NCI-H2227 treated with DMSO at 0.1 percent for 48 hours (cell line): ENCODE results near the gene PCDHA4.
A peak's percentile ranks its signal among the peaks of the same experiment; 100 is the strongest.
"Not testable (repeated sequence)": the region's sequence is repeated elsewhere in the genome, so short reads cannot be mapped to it uniquely, and the experiment has no call there.

Experiments used
- DNase-seq: peaks from one replicate; lab custom pipeline; 2025; lab: John Stamatoyannopoulos, UW

PCDHA4 gene

DNA sequence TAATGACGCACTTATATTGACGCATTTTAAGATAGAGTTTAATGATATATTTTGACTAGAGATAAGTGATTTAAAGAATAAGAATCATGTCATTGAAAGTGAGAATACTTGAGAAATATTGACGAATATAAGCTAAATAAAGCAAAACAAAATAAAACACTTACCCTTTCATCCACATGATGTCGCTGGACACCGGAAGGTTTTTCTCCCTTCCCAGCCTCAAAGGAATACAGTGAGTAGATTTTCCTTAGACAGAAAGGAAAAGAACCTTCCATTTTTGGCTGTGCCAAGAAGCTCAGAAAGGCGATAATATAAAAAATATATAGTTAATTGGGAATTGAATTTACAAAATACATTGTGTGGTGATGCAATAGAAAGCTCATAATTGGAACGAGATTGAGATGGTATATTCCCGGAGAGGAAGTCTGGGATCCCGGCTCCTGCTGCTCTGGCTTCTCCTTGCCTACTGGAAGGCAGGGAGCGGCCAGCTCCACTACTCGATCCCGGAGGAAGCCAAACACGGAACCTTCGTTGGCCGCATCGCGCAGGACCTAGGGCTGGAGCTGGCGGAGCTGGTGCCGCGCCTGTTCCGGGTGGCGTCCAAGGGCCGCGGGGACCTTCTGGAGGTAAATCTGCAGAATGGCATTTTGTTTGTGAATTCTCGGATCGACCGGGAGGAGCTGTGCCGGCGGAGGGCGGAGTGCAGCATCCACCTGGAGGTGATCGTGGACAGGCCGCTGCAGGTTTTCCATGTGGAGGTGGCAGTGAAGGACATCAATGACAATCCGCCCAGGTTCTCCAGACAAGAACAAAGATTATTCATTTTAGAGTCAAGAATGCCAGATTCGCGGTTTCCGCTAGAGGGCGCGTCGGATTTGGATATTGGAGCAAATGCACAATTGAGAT is 14.8 kb downstream of the PCDHA4 start, which contains the start of gene PCDHA5:
PCDHA5 (plus strand) TSS at position 239 of the 906 bp plus-strand sequence.
- no peak for DNase-seq

DNA sequence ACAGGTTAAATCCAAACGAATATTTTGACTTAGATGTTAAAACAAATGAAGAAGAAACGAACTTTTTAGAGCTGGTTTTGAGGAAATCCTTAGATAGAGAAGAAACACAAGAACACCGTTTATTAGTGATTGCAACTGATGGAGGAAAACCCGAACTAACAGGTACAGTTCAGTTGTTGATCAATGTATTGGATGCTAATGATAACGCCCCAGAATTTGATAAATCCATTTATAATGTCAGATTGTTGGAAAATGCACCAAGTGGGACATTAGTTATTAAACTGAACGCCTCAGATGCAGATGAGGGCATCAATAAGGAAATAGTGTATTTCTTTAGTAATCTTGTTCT is 15.4 kb downstream of the PCDHA4 start:
- no peak for DNase-seq

DNA sequence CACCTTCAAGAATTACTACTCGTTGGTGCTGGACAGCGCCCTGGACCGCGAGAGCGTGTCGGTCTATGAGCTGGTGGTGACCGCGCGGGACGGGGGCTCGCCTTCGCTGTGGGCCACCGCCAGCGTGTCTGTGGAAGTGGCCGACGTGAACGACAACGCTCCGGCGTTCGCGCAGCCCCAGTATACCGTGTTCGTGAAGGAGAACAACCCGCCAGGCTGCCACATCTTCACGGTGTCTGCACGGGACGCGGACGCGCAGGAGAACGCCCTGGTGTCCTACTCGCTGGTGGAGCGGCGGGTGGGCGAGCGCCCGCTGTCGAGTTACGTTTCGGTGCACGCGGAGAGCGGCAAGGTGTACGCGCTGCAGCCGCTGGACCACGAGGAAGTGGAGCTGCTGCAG is 16.1 kb downstream of the PCDHA4 start:
- DNase-seq: not testable (repeated sequence)

DNA sequence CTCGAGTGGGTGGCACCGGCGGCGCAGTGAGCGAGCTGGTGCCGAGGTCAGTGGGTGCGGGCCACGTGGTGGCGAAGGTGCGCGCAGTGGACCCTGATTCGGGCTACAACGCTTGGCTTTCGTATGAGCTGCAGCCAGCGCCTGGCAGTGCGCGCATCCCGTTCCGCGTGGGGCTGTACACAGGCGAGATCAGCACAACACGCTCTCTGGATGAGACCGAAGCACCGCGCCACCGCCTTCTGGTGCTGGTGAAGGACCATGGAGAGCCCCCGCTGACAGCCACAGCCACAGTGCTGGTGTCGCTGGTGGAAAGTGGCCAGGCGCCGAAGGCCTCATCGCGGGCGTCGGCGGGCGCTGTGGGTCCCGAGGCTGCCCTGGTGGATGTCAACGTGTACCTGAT is 16.6 kb downstream of the PCDHA4 start:
- no peak for DNase-seq

DNA sequence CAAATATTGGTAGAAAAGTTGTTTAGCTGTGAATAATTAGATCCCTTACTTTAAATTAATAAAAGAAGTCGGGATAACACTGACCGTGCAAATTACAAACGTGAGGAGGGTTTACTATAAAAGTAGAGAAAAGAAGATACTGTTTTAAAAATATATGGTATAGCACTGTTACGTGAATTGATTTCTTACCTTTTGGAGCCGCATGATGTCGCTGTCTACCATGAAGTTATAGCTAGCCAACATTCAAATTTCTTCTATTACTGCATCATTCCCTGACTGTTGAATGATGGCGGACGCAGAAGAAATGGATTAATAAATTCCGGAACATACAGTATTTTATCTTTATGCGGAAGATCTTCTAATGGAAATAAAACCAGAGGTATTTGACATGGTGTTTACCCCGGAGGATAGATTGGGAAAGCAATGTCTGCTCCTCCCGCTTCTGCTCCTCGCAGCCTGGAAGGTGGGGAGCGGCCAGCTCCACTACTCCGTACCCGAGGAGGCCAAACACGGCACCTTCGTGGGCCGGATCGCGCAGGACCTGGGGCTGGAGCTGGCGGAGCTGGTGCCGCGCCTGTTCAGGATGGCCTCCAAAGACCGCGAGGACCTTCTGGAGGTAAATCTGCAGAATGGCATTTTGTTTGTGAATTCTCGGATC is 21.0 kb downstream of the PCDHA4 start, which contains the start of gene PCDHA6:
PCDHA6 (plus strand) TSS at position 257 of the 658 bp plus-strand sequence; CDS start at position 389, 132 bp downstream.
- DNase-seq: peak; percentile 52

DNA sequence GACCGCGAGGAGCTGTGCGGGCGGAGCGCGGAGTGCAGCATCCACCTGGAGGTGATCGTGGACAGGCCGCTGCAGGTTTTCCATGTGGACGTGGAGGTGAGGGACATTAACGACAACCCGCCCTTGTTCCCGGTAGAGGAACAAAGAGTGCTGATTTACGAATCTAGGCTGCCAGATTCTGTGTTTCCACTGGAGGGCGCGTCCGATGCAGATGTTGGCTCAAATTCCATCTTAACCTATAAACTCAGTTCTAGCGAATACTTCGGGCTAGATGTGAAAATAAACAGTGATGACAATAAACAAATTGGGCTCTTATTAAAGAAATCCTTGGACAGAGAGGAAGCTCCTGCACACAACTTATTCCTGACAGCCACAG is 21.5 kb downstream of the PCDHA4 start:
- DNase-seq: peak; percentile 5

DNA sequence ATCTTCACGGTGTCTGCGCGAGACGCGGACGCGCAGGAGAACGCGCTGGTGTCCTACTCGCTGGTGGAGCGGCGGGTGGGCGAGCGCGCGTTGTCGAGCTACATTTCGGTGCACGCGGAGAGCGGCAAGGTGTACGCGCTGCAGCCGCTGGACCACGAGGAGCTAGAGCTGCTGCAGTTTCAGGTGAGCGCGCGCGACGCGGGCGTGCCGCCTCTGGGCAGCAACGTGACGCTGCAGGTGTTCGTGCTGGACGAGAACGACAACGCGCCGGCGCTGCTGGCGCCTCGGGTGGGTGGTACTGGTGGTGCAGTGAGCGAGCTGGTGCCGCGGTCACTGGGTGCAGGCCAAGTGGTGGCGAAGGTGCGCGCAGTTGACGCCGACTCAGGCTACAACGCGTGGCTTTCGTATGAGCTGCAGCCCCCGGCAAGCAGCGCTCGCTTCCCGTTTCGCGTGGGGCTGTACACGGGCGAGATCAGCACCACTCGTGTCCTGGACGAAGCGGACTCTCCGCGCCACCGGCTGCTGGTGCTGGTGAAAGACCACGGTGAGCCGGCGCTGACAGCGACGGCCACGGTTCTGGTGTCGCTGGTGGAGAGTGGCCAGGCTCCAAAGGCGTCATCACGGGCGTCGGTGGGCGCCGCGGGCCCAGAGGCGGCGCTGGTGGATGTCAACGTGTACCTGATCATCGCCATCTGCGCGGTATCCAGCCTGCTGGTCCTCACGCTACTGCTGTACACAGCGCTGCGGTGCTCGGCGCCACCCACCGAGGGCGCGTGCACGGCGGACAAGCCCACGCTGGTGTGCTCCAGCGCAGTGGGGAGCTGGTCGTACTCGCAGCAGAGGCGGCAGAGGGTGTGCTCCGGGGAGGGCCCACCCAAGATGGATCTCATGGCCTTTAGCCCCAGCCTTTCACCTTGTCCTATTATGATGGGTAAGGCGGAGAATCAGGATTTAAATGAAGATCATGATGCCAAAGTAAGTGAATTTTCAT is 22.9 kb downstream of the PCDHA4 start:
- DNase-seq: not testable (repeated sequence)

DNA sequence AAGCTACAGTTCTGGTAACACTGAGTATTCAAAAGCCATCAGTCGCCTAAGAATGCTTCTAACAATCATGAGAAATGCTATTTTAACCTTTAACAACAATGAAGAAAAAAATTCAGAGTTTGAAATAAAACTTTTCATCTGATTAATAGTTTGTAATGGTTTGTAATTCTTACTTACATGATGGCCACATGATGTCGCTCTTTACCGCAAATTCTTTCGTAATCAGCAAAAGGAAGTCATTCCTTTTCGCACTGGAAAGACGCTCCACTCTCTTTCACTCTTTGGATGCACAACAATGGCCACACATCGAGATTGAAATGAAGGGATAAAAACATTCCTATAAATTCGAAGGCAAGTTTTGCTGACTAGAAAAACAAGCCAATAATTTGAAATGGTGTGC is 27.1 kb downstream of the PCDHA4 start, which contains the start of gene PCDHA7:
PCDHA7 (plus strand) TSS at position 277 of the 400 bp plus-strand sequence; CDS start at position 392, 115 bp downstream.
- no peak for DNase-seq

DNA sequence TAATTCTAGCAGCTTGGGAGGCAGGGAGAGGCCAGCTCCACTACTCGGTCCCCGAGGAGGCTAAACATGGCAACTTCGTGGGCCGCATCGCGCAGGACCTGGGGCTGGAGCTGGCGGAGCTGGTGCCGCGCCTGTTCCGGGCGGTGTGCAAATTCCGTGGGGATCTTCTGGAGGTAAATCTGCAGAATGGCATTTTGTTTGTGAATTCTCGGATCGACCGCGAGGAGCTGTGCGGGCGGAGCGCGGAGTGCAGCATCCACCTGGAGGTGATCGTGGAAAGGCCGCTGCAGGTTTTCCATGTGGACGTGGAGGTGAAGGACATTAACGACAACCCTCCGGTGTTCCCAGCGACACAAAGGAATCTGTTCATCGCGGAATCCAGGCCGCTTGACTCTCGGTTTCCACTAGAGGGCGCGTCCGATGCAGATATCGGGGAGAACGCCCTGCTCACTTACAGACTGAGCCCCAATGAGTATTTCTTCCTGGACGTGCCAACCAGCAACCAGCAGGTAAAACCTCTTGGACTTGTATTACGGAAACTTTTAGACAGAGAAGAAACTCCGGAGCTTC is 27.7 kb downstream of the PCDHA4 start:
- DNase-seq: not testable (repeated sequence)

DNA sequence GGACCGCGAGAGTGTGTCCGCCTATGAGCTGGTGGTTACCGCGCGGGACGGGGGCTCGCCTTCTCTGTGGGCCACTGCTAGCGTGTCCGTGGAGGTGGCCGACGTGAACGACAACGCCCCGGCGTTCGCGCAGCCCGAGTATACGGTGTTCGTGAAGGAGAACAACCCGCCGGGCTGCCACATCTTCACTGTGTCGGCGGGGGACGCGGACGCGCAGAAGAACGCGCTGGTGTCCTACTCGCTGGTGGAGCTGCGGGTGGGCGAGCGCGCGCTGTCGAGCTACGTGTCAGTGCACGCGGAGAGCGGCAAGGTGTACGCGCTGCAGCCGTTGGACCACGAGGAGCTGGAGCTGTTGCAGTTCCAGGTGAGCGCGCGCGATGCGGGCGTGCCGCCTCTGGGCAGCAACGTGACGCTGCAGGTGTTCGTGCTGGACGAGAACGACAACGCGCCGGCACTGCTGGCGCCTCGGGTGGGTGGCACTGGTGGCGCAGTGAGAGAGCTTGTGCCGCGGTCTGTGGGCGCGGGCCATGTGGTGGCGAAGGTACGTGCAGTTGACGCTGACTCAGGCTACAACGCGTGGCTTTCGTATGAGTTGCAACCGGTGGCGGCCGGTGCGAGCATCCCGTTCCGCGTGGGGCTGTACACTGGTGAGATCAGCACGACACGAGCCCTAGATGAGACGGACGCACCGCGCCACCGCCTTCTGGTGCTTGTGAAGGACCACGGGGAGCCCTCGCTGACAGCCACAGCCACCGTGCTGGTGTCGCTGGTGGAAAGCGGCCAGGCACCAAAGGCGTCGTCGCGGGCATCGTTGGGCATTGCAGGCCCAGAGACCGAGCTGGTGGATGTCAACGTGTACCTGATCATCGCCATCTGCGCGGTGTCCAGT is 29.0 kb downstream of the PCDHA4 start:
- DNase-seq: no peak

DNA sequence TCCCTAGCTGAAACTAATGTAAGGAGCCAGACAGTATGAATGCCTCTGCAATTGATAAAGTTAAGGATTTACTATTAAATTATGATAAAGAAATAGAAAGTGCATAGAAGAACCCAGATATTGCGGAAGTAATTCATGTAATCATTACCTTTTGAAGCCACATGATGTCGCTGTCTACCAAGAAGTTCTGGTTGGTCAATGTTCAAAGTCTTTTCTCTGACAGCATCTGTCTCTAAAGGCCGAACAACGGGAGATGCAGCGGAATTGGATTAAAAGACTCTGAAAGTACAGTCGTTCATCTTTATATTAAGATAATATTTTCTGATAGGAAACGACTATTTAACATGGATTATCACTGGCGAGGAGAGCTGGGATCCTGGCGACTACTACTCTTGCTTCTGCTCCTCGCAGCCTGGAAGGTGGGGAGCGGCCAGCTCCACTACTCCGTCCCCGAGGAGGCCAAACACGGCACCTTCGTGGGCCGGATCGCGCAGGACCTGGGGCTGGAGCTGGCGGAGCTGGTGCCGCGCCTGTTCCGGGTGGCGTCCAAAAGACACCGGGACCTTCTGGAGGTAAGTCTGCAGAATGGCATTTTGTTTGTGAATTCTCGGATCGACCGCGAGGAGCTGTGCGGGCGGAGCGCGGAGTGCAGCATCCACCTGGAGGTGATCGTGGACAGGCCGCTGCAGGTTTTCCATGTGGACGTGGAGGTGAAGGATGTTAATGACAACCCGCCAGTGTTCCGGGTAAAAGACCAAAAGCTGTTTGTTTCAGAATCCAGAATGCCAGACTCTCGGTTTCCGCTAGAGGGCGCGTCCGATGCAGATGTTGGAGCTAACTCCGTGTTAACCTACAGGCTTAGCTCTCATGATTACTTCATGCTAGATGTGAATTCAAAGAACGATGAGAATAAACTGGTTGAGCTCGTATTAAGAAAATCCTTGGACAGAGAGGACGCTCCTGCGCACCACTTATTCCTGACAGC is 34.4 kb downstream of the PCDHA4 start, which contains the start of gene PCDHA8:
PCDHA8 (plus strand) TSS at position 210 of the 985 bp plus-strand sequence; CDS start at position 345, 135 bp downstream.
- DNase-seq: no peak

DNA sequence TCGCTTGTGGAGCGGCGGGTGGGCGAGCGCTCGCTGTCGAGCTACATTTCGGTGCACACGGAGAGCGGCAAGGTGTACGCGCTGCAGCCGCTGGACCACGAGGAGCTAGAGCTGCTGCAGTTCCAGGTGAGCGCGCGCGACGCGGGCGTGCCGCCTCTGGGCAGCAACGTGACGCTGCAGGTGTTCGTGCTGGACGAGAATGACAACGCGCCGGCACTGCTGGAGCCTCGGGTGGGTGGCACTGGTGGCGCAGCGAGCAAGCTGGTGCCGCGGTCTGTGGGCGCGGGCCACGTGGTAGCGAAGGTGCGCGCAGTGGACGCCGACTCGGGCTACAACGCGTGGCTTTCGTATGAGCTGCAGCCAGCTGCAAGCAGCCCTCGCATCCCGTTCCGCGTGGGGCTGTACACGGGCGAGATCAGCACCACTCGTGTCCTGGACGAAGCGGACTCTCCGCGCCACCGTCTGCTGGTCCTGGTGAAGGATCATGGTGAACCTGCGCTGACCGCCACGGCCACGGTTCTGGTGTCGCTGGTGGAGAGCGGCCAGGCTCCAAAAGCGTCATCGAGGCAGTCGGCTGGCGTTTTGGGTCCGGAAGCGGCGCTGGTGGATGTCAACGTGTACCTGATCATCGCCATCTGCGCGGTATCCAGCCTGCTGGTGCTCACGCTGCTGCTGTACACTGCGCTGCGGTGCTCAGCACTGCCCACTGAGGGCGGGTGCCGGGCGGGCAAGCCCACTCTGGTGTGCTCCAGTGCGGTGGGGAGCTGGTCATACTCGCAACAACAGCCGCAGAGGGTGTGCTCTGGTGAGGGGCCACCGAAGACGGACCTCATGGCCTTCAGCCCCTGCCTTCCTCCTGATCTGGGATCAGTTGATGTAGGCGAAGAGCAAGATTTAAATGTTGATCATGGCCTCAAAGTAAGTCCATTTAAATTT is 36.2 kb downstream of the PCDHA4 start:
- DNase-seq: no peak

DNA sequence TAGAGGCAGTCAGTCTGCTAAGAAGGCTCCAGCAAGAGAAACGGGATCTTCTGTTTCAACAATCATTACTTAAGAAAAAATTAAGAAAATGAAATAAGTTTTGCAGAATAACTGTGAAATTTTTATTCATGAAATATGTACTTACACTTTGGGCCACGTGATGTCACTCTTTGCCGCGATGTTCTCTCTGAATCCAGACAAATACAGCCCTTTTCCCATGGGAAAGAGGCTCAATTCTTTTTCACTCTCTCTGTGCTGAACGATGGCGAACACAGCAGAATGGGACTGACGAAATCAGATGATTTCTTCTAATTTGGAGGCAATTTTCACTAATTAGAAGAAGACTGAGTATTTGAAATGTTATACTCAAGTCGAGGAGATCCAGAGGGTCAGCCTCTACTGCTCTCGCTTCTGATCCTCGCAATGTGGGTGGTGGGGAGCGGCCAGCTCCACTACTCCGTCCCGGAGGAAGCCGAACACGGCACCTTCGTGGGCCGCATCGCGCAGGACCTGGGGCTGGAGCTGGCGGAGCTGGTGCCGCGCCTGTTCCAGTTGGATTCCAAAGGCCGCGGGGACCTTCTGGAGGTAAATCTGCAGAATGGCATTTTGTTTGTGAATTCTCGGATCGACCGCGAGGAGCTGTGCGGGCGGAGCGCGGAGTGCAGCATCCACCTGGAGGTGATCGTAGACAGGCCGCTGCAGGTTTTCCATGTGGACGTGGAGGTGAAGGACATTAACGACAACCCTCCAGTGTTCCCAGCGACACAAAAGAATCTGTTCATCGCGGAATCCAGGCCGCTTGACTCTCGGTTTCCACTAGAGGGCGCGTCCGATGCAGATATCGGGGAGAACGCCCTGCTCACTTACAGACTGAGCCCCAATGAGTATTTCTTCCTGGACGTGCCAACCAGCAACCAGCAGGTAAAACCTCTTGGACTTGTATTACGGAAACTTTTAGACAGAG is 41.6 kb downstream of the PCDHA4 start, which contains the start of gene PCDHA9:
PCDHA9 (plus strand) TSS at position 244 of the 964 bp plus-strand sequence; CDS start at position 358, 114 bp downstream.
- DNase-seq: not testable (repeated sequence)

DNA sequence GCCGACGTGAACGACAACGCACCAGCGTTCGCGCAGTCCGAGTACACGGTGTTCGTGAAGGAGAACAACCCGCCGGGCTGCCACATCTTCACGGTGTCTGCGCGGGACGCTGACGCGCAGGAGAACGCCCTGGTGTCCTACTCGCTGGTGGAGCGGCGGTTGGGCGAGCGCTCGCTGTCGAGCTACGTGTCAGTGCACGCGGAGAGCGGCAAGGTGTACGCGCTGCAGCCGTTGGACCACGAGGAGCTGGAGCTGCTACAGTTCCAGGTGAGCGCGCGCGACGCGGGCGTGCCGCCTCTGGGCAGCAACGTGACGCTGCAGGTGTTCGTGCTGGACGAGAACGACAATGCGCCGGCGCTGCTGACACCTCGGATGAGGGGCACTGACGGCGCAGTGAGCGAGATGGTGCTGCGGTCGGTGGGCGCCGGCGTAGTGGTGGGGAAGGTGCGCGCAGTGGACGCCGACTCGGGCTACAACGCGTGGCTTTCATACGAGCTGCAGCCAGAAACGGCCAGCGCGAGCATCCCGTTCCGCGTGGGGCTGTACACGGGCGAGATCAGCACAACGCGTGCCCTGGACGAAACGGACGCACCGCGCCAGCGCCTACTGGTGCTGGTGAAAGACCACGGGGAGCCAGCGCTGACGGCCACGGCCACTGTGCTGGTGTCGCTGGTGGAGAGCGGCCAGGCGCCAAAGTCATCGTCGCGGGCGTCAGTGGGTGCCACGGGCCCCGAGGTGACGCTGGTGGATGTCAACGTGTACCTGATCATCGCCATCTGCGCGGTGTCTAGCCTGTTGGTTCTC is 43.2 kb downstream of the PCDHA4 start:
- DNase-seq: not testable (repeated sequence)
